K562 (cell line): ENCODE results near the gene NKX6-2. TPM values are rescaled to one million over a fixed set of nuclear protein-coding genes. Genes with fewer than 3 reads are reported as not detected.

Source experiments
- ATAC-seq: fragments of 200-7000 bp; cut with Tn5 transposase; 3 replicates; pipeline ENCODE4 v1.9.1; 2020; ENCODE audit warnings: moderate library complexity
- BruUV-seq: library from RNA; stranded (reverse); fragments of 400-500 nt; replicated peaks from 2 replicates; lab custom pipeline; 2021; lab: Mats Ljungman, UMichigan
- CTCF ChIA-PET: fragments of 300-600 bp; formaldehyde crosslinking; extraction: SDS; loops from one replicate; lab custom pipeline; 2021; ENCODE audit warnings: low intra/inter-chr PET ratio; lab: Yijun Ruan, JAX
- POLR2A ChIA-PET: fragments of 300-600, 350-650 bp; sonication (Branson Sonifier 250); formaldehyde crosslinking; extraction: SDS; loops from one replicate; lab custom pipeline; 2021; ENCODE audit warnings: antibody characterized with exemption, inconsistent platforms; lab: Yijun Ruan, JAX
- DNase-seq, 4 experiments: peaks; one replicate each; pipeline versions ENCODE4 v3.0.0 to v3.0.0-alpha.2; 2011 to 2018; ENCODE audit warnings: low spot score in 3 of 4, mixed read lengths in 3 of 4; ENCODE audit errors: extremely low read depth in 1 of 4
- FAIRE-seq: peaks from 2 replicates; lab custom pipeline; 2011; peaks lifted over from hg19 to GRCh38; lab: Jason Lieb, UNC
- H2AFZ ChIP-seq: 2 replicates; pipeline ENCODE4 v1.6.0; 2011; ENCODE audit warnings: low read depth, low read length, control low read depth, inconsistent platforms
- H3K27ac ChIP-seq: fragments of 200-600 bp; 3 replicates; pipeline ENCODE4 v1.8.0; 2011; ENCODE audit warnings: low read depth, mild to moderate bottlenecking, control low read depth, inconsistent platforms, low read length, moderate library complexity, mixed read lengths; ENCODE audit errors: extremely low read depth
- H3K27me3 ChIP-seq, 2 experiments: fragments of 300-600 bp in 1 of 2; 2 replicates in 1 of 2; 3 replicates in 1 of 2; pipeline versions ENCODE4 v1.6.0 to v1.8.0; 2011; ENCODE audit warnings: inconsistent platforms in 2 of 2, low read length in 2 of 2, mild to moderate bottlenecking in 1 of 2, mixed read lengths in 1 of 2, moderate library complexity in 1 of 2; ENCODE audit not compliant: control insufficient read depth in 2 of 2, insufficient read depth in 2 of 2
- H3K36me3 ChIP-seq: fragments of 300-600 bp; 3 replicates; pipeline ENCODE4 v1.8.0; 2011; ENCODE audit warnings: mild to moderate bottlenecking, low read length, inconsistent platforms; ENCODE audit not compliant: control insufficient read depth, insufficient read depth
- H3K4me1 ChIP-seq, 2 experiments: fragments of 200-600 bp in 1 of 2; replicated peaks in 1 of 2; 2 replicates in 1 of 2; 3 replicates in 1 of 2; pipeline versions ENCODE4 v1.5.1 to v1.8.0; 2011; ENCODE audit warnings: inconsistent platforms in 2 of 2, low read length in 2 of 2, mild to moderate bottlenecking in 1 of 2, mixed read lengths in 1 of 2, moderate library complexity in 1 of 2; ENCODE audit not compliant: control insufficient read depth in 2 of 2, insufficient read depth in 2 of 2
- H3K4me2 ChIP-seq: 2 replicates; pipeline ENCODE4 v1.6.1; 2011; ENCODE audit warnings: low read length, control low read depth, inconsistent platforms, mixed read lengths; ENCODE audit not compliant: insufficient read depth
- H3K4me3 ChIP-seq: fragments of 200-600 bp; sonication (generic), shearing (Covaris generic); 2 replicates; pipeline ENCODE4 v1.5.1; 2016; ENCODE audit warnings: control low read depth, inconsistent platforms
- H3K79me2 ChIP-seq: fragments of 200-600 bp; 3 replicates; pipeline ENCODE4 v1.8.0; 2011; ENCODE audit warnings: low read length, inconsistent platforms; ENCODE audit not compliant: control insufficient read depth, insufficient read depth
- H3K9ac ChIP-seq, 2 experiments: 2 replicates each; pipeline versions ENCODE4 v1.6.0 to v1.6.1; 2011; ENCODE audit warnings: low read depth in 2 of 2, low read length in 2 of 2, control low read depth in 1 of 2, inconsistent platforms in 1 of 2, mild to moderate bottlenecking in 1 of 2, mixed read lengths in 1 of 2; ENCODE audit not compliant: insufficient read depth in 1 of 2
- H3K9me1 ChIP-seq: one replicate; pipeline ENCODE4 v1.6.0; 2011; ENCODE audit warnings: inconsistent platforms, mild to moderate bottlenecking, low read length, moderate library complexity; ENCODE audit not compliant: control insufficient read depth, insufficient read depth
- H3K9me3 ChIP-seq: replicated peaks from 2 replicates; pipeline ENCODE4 v1.5.1; 2011; ENCODE audit warnings: low read depth, low read length, inconsistent platforms; ENCODE audit not compliant: control insufficient read depth, insufficient read depth
- H4K20me1 ChIP-seq: replicated peaks from 2 replicates; pipeline ENCODE4 v1.6.1; 2011; ENCODE audit warnings: low read length, inconsistent platforms, mixed read lengths; ENCODE audit not compliant: control insufficient read depth, insufficient read depth
- ATF4 ChIP-seq: fragments of 450-650 bp; formaldehyde crosslinking; IDR thresholded peaks from 2 replicates; pipeline ENCODE4 v1.4.0; 2022; ENCODE audit warnings: mild to moderate bottlenecking, moderate library complexity
- CHD4 ChIP-seq: fragments of 200-600 bp; sonication (generic); IDR thresholded peaks from 3 replicates; pipeline ENCODE4 v1.6.1; 2012; ENCODE audit warnings: low read depth, mild to moderate bottlenecking, mixed read lengths, low read length, inconsistent platforms; ENCODE audit not compliant: insufficient read depth, insufficient replicate concordance, poor library complexity, severe bottlenecking
- ELF1 ChIP-seq: fragments of 200-800 bp; sonication (Bioruptor generic); IDR thresholded peaks from 2 replicates; pipeline ENCODE4 v1.6.1; 2016; ENCODE audit warnings: missing genetic modification characterization, missing compliant biosample characterization
- HMG20B ChIP-seq: fragments of 250-450 bp; sonication (Bioruptor Pico); IDR thresholded peaks from 2 replicates; pipeline ENCODE4 v1.5.0; 2021; ENCODE audit warnings: mild to moderate bottlenecking
- KAT8 ChIP-seq: fragments of 450-650 bp; IDR thresholded peaks from 2 replicates; pipeline ENCODE4 v1.6.1; 2016; ENCODE audit warnings: low read depth, mild to moderate bottlenecking
- KLF6 ChIP-seq: fragments of 250-450 bp; sonication (Bioruptor Pico); IDR thresholded peaks from 2 replicates; pipeline ENCODE4 v1.4.0; 2020; ENCODE audit warnings: mild to moderate bottlenecking, moderate library complexity, borderline replicate concordance
- NR2F6 ChIP-seq: fragments of 450-650 bp; formaldehyde crosslinking; IDR thresholded peaks from 2 replicates; pipeline ENCODE4 v1.4.0; 2020; ENCODE audit warnings: mild to moderate bottlenecking
- PTTG1 ChIP-seq: fragments of 450-650 bp; IDR thresholded peaks from 2 replicates; pipeline ENCODE4 v1.6.1; 2016; ENCODE audit warnings: low read depth, mild to moderate bottlenecking, missing genetic modification characterization, missing compliant biosample characterization
- RFX5 ChIP-seq: IDR thresholded peaks from 2 replicates; pipeline ENCODE4 v1.6.1; 2011; ENCODE audit warnings: low read depth, mild to moderate bottlenecking, improper control_type of control experiment, low read length
- RNF2 ChIP-seq: sonication (generic); IDR thresholded peaks from 2 replicates; pipeline ENCODE4 v1.6.1; 2016
- SAFB ChIP-seq: fragments of 200-400 bp; formaldehyde crosslinking; IDR thresholded peaks from 2 replicates; pipeline ENCODE4 v1.6.1; 2017; ENCODE audit warnings: low read depth, low read length, borderline replicate concordance
- SP1 ChIP-seq: sonication (generic); formaldehyde crosslinking; IDR thresholded peaks from 2 replicates; pipeline ENCODE4 v1.8.1; 2022; ENCODE audit warnings: mild to moderate bottlenecking, missing genetic modification reagents
- TCF7L2 ChIP-seq: fragments of 150-350 bp; IDR thresholded peaks from 2 replicates; pipeline ENCODE4 v1.6.1; 2016; ENCODE audit warnings: low read depth, mild to moderate bottlenecking, low read length, moderate library complexity
- YBX1 ChIP-seq: fragments of 450-650 bp; IDR thresholded peaks from 2 replicates; pipeline ENCODE4 v1.7.1; 2016; ENCODE audit warnings: mild to moderate bottlenecking
- ZBTB26 ChIP-seq: fragments of 450-650 bp; formaldehyde crosslinking; IDR thresholded peaks from 2 replicates; pipeline ENCODE4 v1.4.0; 2022; ENCODE audit warnings: missing genetic modification characterization
- ZHX1 ChIP-seq: fragments of 150-350 bp; conservative IDR thresholded peaks from 2 replicates; pipeline ENCODE4 v1.6.1; 2014; ENCODE audit warnings: low read length
- ZNF589 ChIP-seq: fragments of 200-800 bp; sonication (Bioruptor generic); IDR thresholded peaks from 2 replicates; pipeline ENCODE4 v1.6.1; 2016; ENCODE audit warnings: low read depth, missing genetic modification characterization, missing compliant biosample characterization
- ZNF764 ChIP-seq: fragments of 250-450 bp; sonication (Bioruptor Pico); IDR thresholded peaks from 2 replicates; pipeline ENCODE4 v1.4.0; 2020; ENCODE audit warnings: low read depth, mild to moderate bottlenecking, moderate library complexity
- WGBS: fragments of 100-300 bp; shearing (Covaris generic); methylation state at CpG from one replicate; pipeline ENCODE4 v1.1.6; 2016; ENCODE audit warnings: low coverage, mixed read lengths; ENCODE audit not compliant: insufficient coverage; ENCODE audit errors: missing lambda C conversion rate; 5-methylcytosine and 5-hydroxymethylcytosine counted together
- in situ Hi-C: fragments of 300-500 bp; cut with MboI; formaldehyde crosslinking; loops from 4 replicates; pipeline ENCODE4 v1.15.0; 2018; ENCODE audit warnings: inconsistent platforms, mixed read lengths
- intact Hi-C: fragments of 100-400 bp; cut with micrococcal nuclease; formaldehyde crosslinking; loops from 2 replicates; pipeline ENCODE4 v1.14.2; 2022
- polyA plus RNA-seq, 8 experiments: library from polyadenylated mRNA; depleted of rRNA in 4 of 8; stranded (reverse) in 5 of 8; unstranded in 3 of 8; fragments of >200 nt; fragmentation: Nextera tagmentation in 2 of 8; fragmentation: Illumina TruSeq in 1 of 8; extraction: Ambion mirVana in 2 of 8; extraction: Trizol in 1 of 8; gene quantifications; 2 replicates each; pipeline versions ENCODE4 v1.2.1 to v1.2.3, GENCODE V29; 2011 to 2014; ENCODE audit warnings: inconsistent platforms in 1 of 8, missing spikeins in 1 of 8
- total RNA-seq, 7 experiments: library from RNA; depleted of rRNA in 6 of 7; stranded (reverse); fragments of >200 nt in 6 of 7; fragmentation: Illumina TruSeq in 2 of 7; extraction: Trizol in 2 of 7; gene quantifications; 2 replicates each; pipeline versions ENCODE4 v1.2.1 to v1.2.3, GENCODE V29; 2011 to 2021; ENCODE audit warnings: low replicate concordance in 1 of 7

The NKX6-2 gene
- total and polyA plus RNA-seq, 9 of the 15 experiments (the other 6 are each of a cell fraction or from before 2014, with no cell fraction given): 1.0 to 1.6 TPM; not detected in 7

GRCh38 chr10:132810807-132811700, 25.1 kb upstream of the NKX6-2 start:
- H3K27ac ChIP-seq: no peak overlapping the region
- peaks cover 0 to 34% of the 10 kb centered on the region in 2 experiments; a peak in 2 of 5 replicates for H3K27me3 ChIP-seq
- no peak for FAIRE-seq
- intact Hi-C loops (no loop called here), in situ Hi-C loops (no loop called here)
- no peak overlapping the region for H3K4me3 ChIP-seq
- H3K9me3 ChIP-seq: no peaks in the 10 kb centered on the region
- BruUV-seq: no TSS peak
- no peaks in the 10 kb centered on the region for H4K20me1 ChIP-seq
- no peak for DNase-seq
- CTCF ChIA-PET: interaction anchor here (0.7 kb wide), 1 partner anchor 145 kb away, joined by 3 read pairs; no protein-coding TSS in a partner anchor
- POLR2A ChIA-PET: no interaction called here
- H3K36me3 ChIP-seq: no peaks in the 10 kb centered on the region
- no peak for ATAC-seq
- no peak overlapping the region for H2AFZ ChIP-seq
- 5% methylated on average over 23 of the region's 33 CpGs for WGBS
- H3K9ac ChIP-seq: no peak overlapping the region
- no peaks in the 10 kb centered on the region for H3K79me2 ChIP-seq
- H3K9me1 ChIP-seq: no peaks in the 10 kb centered on the region
- peaks cover 0 to 10% of the 10 kb centered on the region in 2 experiments; a peak in 1 of 5 replicates for H3K4me1 ChIP-seq
- H3K4me2 ChIP-seq: no peak overlapping the region
- TF ChIP-seq ZNF764 (CRISPR knock-in tag) (no peak), NR2F6 (CRISPR knock-in tag) (no peak), KLF6 (CRISPR knock-in tag) (no peak), RNF2 (no peak), ZBTB26 (no peak), HMG20B (CRISPR knock-in tag) (no peak), SP1 (CRISPR knock-in tag) (no peak), ATF4 (no peak), TCF7L2 (no peak), SAFB (no peak), CHD4 (no peak), PTTG1 (no peak), KAT8 (no peak), ZNF589 (CRISPR knock-in tag) (no peak), ZHX1 (no peak), ELF1 (tag) (no peak), YBX1 (no peak), RFX5 (no peak)
